ENCODE results near the gene USP17L28.
"Not testable (repeated sequence)": the region's sequence is repeated elsewhere in the genome, so short reads cannot be mapped to it uniquely, and the experiment has no call there.

Gene USP17L28, protein sequence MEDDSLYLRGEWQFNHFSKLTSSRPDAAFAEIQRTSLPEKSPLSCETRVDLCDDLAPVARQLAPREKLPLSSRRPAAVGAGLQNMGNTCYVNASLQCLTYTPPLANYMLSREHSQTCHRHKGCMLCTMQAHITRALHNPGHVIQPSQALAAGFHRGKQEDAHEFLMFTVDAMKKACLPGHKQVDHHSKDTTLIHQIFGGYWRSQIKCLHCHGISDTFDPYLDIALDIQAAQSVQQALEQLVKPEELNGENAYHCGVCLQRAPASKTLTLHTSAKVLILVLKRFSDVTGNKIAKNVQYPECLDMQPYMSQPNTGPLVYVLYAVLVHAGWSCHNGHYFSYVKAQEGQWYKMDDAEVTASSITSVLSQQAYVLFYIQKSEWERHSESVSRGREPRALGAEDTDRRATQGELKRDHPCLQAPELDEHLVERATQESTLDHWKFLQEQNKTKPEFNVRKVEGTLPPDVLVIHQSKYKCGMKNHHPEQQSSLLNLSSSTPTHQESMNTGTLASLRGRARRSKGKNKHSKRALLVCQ

GRCh38 chr4:9348593-9348992 is at the start of gene USP17L28:
Gene USP17L28 (plus strand): TSS chr4:9348893. CDS start chr4:9348893, 0 bp downstream.
- not testable (repeated sequence) for DNase-seq, ATAC-seq

DNA sequence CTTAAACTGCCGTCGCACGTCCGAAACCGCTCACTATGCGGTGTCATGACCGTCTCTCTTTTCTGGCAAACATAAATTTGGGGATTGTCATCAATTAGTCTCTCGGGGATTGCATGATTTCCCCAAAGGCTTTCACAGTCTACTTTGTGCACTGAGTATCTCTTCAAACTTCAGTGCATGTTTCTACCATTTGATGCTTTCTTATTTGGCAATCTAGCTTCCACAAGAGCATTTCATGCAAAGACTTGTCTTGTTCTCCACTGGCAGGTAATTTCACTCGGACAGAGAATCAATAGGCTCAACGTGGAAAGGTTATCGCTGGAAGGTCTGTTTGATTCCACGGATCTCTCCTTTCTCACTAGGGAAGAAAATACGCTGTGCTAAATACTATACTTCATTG is 24.5 kb upstream of the USP17L28 start:
- ATAC-seq, DNase-seq: not testable (repeated sequence)

GRCh38 chr4:9324865-9325264 is 23.8 kb upstream of the USP17L28 start, which contains the start of gene USP17L24:
Gene USP17L24 (plus strand): TSS chr4:9325165. CDS start chr4:9325165, 0 bp downstream.
- not testable (repeated sequence) for DNase-seq, ATAC-seq

GRCh38 chr4:9329611-9330010 is 19.1 kb upstream of the USP17L28 start, which contains the start of gene USP17L25:
Gene USP17L25 (plus strand): TSS chr4:9329911. CDS start chr4:9329911, 0 bp downstream.
- ATAC-seq, DNase-seq: not testable (repeated sequence)

GRCh38 chr4:9334358-9334757 is 14.3 kb upstream of the USP17L28 start, which contains the start of gene USP17L26:
Gene USP17L26 (plus strand): TSS chr4:9334658. CDS start chr4:9334658, 0 bp downstream.
- not testable (repeated sequence) for DNase-seq, ATAC-seq

DNA sequence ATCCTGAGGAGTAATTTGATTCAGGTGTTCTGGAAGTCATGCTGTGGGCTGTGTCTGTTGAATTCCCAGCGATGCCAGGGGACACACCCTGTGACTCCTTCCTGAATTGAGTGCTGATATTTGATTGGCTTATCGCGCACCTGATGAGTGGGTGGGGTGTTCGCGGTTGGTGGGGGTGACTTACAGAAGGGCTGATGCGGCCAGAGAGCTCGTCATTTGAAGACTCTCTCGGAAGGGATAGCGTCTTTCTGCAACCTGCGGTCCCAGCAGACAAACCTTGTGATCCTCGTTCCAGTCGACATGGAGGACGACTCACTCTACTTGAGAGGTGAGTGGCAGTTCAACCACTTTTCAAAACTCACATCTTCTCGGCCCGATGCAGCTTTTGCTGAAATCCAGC is 9.6 kb upstream of the USP17L28 start, which contains the start of gene USP17L5:
TSS of gene USP17L5 (plus strand) at position 301 of the 400 bp plus-strand sequence. CDS start at position 301, 0 bp downstream.
- not testable (repeated sequence) for DNase-seq, ATAC-seq

DNA sequence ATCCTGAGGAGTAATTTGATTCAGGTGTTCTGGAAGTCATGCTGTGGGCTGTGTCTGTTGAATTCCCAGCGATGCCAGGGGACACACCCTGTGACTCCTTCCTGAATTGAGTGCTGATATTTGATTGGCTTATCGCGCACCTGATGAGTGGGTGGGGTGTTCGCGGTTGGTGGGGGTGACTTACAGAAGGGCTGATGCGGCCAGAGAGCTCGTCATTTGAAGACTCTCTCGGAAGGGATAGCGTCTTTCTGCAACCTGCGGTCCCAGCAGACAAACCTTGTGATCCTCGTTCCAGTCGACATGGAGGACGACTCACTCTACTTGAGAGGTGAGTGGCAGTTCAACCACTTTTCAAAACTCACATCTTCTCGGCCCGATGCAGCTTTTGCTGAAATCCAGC is 4.8 kb upstream of the USP17L28 start, which contains the start of gene USP17L27:
TSS of gene USP17L27 (plus strand) at position 301 of the 400 bp plus-strand sequence. CDS start at position 301, 0 bp downstream.
- ATAC-seq, DNase-seq: not testable (repeated sequence)

GRCh38 chr4:9350866-9351265 is 2.2 kb downstream of the USP17L28 start:
- not testable (repeated sequence) for DNase-seq, ATAC-seq

DNA sequence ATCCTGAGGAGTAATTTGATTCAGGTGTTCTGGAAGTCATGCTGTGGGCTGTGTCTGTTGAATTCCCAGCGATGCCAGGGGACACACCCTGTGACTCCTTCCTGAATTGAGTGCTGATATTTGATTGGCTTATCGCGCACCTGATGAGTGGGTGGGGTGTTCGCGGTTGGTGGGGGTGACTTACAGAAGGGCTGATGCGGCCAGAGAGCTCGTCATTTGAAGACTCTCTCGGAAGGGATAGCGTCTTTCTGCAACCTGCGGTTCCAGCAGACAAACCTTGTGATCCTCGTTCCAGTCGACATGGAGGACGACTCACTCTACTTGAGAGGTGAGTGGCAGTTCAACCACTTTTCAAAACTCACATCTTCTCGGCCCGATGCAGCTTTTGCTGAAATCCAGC is 4.6 kb downstream of the USP17L28 start, which contains the start of gene USP17L29:
TSS of gene USP17L29 (plus strand) at position 301 of the 400 bp plus-strand sequence. CDS start at position 301, 0 bp downstream.
- ATAC-seq, DNase-seq: not testable (repeated sequence)

DNA sequence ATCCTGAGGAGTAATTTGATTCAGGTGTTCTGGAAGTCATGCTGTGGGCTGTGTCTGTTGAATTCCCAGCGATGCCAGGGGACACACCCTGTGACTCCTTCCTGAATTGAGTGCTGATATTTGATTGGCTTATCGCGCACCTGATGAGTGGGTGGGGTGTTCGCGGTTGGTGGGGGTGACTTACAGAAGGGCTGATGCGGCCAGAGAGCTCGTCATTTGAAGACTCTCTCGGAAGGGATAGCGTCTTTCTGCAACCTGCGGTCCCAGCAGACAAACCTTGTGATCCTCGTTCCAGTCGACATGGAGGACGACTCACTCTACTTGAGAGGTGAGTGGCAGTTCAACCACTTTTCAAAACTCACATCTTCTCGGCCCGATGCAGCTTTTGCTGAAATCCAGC is 14.1 kb downstream of the USP17L28 start, which contains the start of gene USP17L30:
TSS of gene USP17L30 (plus strand) at position 301 of the 400 bp plus-strand sequence. CDS start at position 301, 0 bp downstream.
- ATAC-seq, DNase-seq: not testable (repeated sequence)

- not testable (repeated sequence) for ATAC-seq, DNase-seq
Observed at GRCh38 chr4:9379881-9380280, 31.2 kb downstream of the USP17L28 start.

DNA sequence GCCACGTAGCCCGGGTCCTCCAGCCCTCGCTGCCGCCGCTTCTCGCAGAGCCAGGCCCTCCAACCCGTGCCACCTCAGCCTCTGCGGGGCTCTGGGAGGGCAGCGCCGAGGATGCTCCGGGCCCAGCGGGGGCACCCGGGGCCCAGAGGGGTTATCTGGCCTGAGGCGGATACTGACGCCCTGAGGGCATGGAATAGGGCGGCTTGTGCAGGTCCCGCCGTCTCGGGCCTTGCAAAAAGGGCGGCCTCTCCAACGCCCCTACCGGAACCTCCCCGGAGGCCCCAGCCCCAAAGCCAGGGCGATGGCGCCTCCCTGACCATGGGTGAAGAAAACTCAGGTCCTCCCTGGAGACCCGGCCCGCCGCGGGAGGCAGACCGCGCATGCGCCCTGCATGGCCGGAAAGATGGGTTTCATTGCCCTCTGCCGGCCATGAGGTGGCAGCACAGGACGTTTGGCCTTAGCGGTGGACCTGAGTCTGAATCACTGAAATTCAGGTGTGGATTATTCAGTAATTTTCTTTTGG is 32.4 kb downstream of the USP17L28 start:
- DNase-seq = peak; percentile 61
- ATAC-seq = peak; percentile 59

GRCh38 chr4:9384126-9384525 is 35.4 kb downstream of the USP17L28 start:
- DNase-seq (no peak), ATAC-seq (no peak)

- not testable (repeated sequence) for DNase-seq, ATAC-seq
Observed at GRCh38 chr4:9389001-9389400, 40.3 kb downstream of the USP17L28 start.
